Articular chondrocyte of knee joint (primary cell): ENCODE measurements around the gene PLD1. TPM values are rescaled to one million over a fixed set of nuclear protein-coding genes. Genes with fewer than 3 reads are reported as not detected.

Experiments used
- total RNA-seq: library from RNA; depleted of rRNA; stranded (reverse); fragments of >200 nt; gene quantifications from 2 replicates; pipeline ENCODE4 v1.2.3, GENCODE V29; 2012

The PLD1 gene
- 54.0 and 56.6 TPM in 2 replicates for total RNA-seq

GRCh38 chr3:171809861-171810628, at the start of gene PLD1:
Gene PLD1 (minus strand): TSS chr3:171810483. CDS start chr3:171738051, 72,432 bp downstream.

GRCh38 chr3:171842864-171843518, 32.7 kb upstream of the PLD1 start, which contains the start of gene TMEM212:
Gene TMEM212 (plus strand): TSS chr3:171843349. CDS start chr3:171843384, 35 bp downstream.

Other genes with a start within 250 kb of the PLD1 start
- gene TMEM212, start 32.9 kb upstream of the PLD1 start, total RNA-seq = not detected in 2 replicates
- 210 and 212 TPM in 2 replicates for gene FNDC3B, start 229.1 kb upstream of the PLD1 start, total RNA-seq